ELR (cell line): ENCODE measurements around the gene HACD4.
"Not testable (repeated sequence)": the region's sequence is repeated elsewhere in the genome, so short reads cannot be mapped to it uniquely, and the experiment has no call there.

Experiments used
- DNase-seq: peaks from one replicate; pipeline ENCODE4 v3.0.0-alpha.2; 2015; ENCODE audit warnings: low read depth

Gene HACD4

DNA sequence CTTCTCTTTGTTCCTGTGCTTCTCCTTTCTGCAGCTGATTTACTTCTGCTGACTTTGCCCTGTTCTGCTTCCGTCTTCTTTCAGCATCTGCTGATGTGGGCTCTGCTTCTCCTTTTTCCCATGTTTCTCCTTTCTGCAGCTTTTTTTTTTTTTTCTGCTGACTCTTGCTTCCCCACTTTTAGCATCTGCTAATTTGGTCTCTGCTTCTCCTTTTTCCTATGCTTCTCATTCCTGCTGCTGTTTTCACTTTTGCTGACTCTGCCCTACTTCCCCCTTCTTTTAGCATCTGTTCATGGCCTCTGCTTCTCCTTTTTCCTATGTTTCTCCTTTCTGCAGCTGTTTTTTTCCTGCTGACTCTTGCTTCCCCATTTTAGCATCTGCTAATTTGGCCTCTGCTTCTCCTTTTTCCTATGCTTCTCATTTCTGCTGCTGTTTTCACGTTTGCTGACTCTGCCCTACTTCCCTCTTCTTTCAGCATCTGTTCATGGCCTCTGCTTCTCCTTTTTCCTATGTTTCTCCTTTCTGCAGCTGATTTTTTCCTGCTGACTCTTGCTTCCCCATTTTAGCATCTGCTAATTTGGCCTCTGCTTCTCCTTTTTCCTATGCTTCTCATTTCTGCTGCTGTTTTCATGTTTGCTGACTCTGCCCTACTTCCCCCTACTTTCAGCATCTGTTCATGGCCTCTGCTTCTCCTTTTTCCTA, 58.0 kb downstream of the HACD4 start:
- DNase-seq = not testable (repeated sequence)

DNA sequence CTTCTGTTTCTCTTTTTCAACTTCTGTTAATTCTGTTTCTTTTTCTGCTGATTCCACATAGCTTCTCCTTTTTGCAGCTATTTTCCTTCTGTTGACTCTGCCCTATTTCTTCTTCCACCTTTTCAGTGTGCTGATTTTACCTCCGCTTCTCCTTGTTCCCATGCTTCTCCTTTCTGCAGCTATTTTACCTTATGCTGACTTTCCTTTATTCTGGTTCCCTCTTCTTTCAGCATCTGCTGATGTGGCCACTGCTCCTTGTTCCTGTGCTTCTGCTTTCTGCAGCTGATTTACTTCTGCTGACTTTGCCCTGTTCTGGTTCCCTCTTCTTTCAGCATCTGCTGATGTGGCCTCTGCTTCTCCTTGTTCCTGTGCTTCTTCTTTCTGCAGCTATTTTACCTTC, 58.8 kb downstream of the HACD4 start:
- no peak for DNase-seq

DNA sequence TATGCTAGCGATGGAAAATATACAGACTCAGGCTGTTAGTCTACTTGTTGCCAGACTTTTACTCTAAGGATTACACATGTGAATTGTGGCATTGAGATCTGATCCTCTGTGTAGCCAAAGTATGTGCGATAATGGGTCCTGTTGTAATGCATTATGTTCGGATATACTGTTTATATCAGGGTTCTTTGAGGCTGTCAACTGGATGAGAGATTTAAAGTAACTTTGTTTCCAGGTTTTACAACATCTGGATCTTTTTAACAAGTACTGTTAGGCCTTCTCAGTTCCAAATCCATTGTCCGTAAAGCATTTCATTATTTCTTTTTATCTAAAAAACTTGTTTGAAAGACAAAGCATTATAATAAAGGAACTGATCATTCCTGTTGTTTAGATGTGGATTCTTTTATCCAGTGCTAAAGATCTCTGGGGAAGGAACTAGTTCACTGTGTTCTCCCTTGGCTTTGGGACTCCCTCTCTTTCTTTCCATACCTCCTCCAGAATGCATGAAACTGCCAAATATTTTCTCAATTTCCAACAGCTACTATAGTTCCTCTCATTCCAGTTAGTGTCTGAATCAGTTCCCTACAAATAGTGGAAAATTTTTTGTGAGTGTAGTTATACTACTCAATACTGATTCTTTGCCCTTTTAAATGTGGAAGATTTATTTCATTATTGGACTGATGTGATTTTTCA, 68.8 kb downstream of the HACD4 start:
- DNase-seq = no peak

DNA sequence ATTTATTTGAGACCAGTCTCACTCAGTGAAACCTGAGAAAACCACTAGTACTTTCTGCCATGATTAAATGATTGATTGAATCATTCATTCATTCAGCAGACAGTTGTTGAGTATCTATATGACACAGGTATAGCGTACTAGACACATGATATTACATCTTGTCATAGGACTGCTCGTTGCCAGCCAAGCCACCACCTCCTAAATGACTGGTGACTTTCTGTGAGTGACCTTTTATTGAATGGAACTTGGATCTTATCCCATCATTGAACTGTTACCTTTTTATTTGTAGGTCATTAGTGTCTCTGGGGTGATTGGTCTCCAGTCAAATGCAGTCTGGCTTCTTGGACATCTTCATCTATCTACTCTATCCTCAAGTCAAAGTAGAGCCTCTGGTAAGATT, 80.7 kb downstream of the HACD4 start:
- no peak for DNase-seq
